ENCODE measurements around the gene TGFB2.

GRCh38 chr1:218407630-218408029, 62.5 kb downstream of the TGFB2 start:
- TF ChIP-seq CTCF (IDR thresholded peaks at IDR 0.05) (no peak), EZH2 (IDR thresholded peaks at IDR 0.05; ENCODE audit: borderline replicate concordance, insufficient read depth, low read depth, low read length, poor library complexity, severe bottlenecking) (no peak)
